Activated T-cell treated with anti-CD3 and anti-CD28 coated beads, Interleukin-2, amount 50 U/mL, for 48 hours (primary cell): ENCODE measurements around the gene MIER2.

Experiments
- DNase-seq, 2 experiments: peaks; one replicate each; pipeline ENCODE4 v3.0.0-alpha.2; 2020

Gene MIER2

GRCh38 chr19:377801-378581, 33.4 kb upstream of the MIER2 start:
- no peak for DNase-seq

GRCh38 chr19:376111-376470, 31.5 kb upstream of the MIER2 start:
- no peak for DNase-seq

- no peak for DNase-seq
Measured at GRCh38 chr19:375395-376110, 31.0 kb upstream of the MIER2 start.

- no peak for DNase-seq
Measured at GRCh38 chr19:374886-375235, 30.3 kb upstream of the MIER2 start.

GRCh38 chr19:374183-374885, 29.7 kb upstream of the MIER2 start:
- DNase-seq = no peak

GRCh38 chr19:373391-374182, 29.0 kb upstream of the MIER2 start:
- DNase-seq = no peak

GRCh38 chr19:372306-372890, 27.8 kb upstream of the MIER2 start:
- no peak for DNase-seq

GRCh38 chr19:371501-372168, 27.0 kb upstream of the MIER2 start:
- DNase-seq = no peak

- DNase-seq = no peak
Measured at GRCh38 chr19:370641-371330, 26.2 kb upstream of the MIER2 start.

- DNase-seq = no peak
Measured at GRCh38 chr19:369876-370275, 25.3 kb upstream of the MIER2 start.

GRCh38 chr19:369256-369655, 24.7 kb upstream of the MIER2 start:
- no peak for DNase-seq

GRCh38 chr19:368630-369024, 24.0 kb upstream of the MIER2 start:
- no peak for DNase-seq

- no peak for DNase-seq
Measured at GRCh38 chr19:367963-368629, 23.5 kb upstream of the MIER2 start.

- no peak for DNase-seq
Measured at GRCh38 chr19:367561-367960, 23.0 kb upstream of the MIER2 start.

GRCh38 chr19:366951-367350, 22.4 kb upstream of the MIER2 start:
- no peak for DNase-seq

GRCh38 chr19:366205-366783, 21.7 kb upstream of the MIER2 start:
- no peak for DNase-seq

GRCh38 chr19:364496-365287, 20.1 kb upstream of the MIER2 start:
- no peak for DNase-seq

- no peak for DNase-seq
Measured at GRCh38 chr19:362683-363082, 18.1 kb upstream of the MIER2 start.

- no peak for DNase-seq
Measured at GRCh38 chr19:362154-362553, 17.6 kb upstream of the MIER2 start.

GRCh38 chr19:359653-359925, 15.0 kb upstream of the MIER2 start:
- DNase-seq = no peak
